Measurements from ENCODE around the gene CLEC19A. TPM values are rescaled to one million over a fixed set of nuclear protein-coding genes. Genes with fewer than 3 reads are reported as not detected.

Gene CLEC19A
- total and polyA plus RNA-seq, 2 donors (not counting 3 experiments of a cell fraction or from before 2014, with no cell fraction given) = not detected

DNA sequence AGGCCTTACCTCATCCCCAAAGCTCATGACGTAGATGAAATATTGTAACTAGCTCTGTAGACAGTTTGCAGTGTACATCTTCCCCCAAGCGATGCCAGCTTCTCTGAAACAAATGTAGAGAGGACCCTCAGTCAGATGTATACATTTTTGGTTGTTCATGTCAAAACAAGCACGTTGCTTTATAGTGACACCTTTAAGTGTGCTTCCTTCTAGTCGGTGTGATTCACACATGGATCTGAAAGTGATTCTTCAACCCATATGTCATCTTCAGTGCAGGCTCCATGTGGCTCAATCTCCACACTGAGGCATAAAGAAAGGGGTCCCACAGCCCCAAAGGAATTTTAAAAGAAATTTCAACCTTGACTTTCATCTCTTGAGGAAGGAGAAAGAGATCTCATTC, 30.9 kb upstream of the CLEC19A start:
- FAIRE-seq (no peak), DNase-seq (ENCODE audit: low read depth, low spot score) (no peak)
- POLR2A ChIA-PET = no interaction called here
- Histone ChIP-seq H3K9me1 (replicated peaks; ENCODE audit: control insufficient read depth, extremely low read depth, insufficient read depth, low read length) (no peaks in the 10 kb centered on the region), H3K4me2 (ENCODE audit: insufficient read depth, low read length) (no peak overlapping the region), H2AFZ (ENCODE audit: low read depth, low read length) (no peak overlapping the region), H3K9me3 (replicated peaks; ENCODE audit: control insufficient read depth, insufficient read depth, low read length) (no peaks in the 10 kb centered on the region), H3K79me2 (ENCODE audit: control insufficient read depth, insufficient read depth, low read length) (no peaks in the 10 kb centered on the region), H3K27ac (ENCODE audit: insufficient read depth, low read depth, low read length) (no peak overlapping the region), H3K4me1 (ENCODE audit: control insufficient read depth, extremely low read depth, insufficient read depth, low read length) (no peaks in the 10 kb centered on the region), H4K20me1 (replicated peaks; ENCODE audit: control insufficient read depth, extremely low read depth, insufficient read depth, low read length) (no peaks in the 10 kb centered on the region), H3K9ac (replicated peaks; ENCODE audit: extremely low read depth, insufficient read depth, low read length) (no peak overlapping the region), H3K27me3 (ENCODE audit: control insufficient read depth in 2 of 2, insufficient read depth in 2 of 2, low read length in 2 of 2) (no peaks in the 10 kb centered on the region), H3K4me3 (replicated peaks in 1 of 3; ENCODE audit: insufficient read depth in 1 of 3, low read depth in 1 of 3, low read length in 3 of 3) (no peak overlapping the region), H3K36me3 (ENCODE audit: control insufficient read depth in 2 of 2, extremely low read depth in 1 of 2, insufficient read depth in 2 of 2, low read length in 2 of 2) (no peaks in the 10 kb centered on the region)
- no TSS peak for BruUV-seq (replicated peaks)
- CTCF ChIA-PET = interaction anchor here (0.6 kb wide), 1 partner anchor 574 kb away, joined by 3 read pairs; no protein-coding TSS in a partner anchor
- TF ChIP-seq, protein P1, sequence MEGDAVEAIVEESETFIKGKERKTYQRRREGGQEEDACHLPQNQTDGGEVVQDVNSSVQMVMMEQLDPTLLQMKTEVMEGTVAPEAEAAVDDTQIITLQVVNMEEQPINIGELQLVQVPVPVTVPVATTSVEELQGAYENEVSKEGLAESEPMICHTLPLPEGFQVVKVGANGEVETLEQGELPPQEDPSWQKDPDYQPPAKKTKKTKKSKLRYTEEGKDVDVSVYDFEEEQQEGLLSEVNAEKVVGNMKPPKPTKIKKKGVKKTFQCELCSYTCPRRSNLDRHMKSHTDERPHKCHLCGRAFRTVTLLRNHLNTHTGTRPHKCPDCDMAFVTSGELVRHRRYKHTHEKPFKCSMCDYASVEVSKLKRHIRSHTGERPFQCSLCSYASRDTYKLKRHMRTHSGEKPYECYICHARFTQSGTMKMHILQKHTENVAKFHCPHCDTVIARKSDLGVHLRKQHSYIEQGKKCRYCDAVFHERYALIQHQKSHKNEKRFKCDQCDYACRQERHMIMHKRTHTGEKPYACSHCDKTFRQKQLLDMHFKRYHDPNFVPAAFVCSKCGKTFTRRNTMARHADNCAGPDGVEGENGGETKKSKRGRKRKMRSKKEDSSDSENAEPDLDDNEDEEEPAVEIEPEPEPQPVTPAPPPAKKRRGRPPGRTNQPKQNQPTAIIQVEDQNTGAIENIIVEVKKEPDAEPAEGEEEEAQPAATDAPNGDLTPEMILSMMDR (IDR thresholded peaks at IDR 0.05; ENCODE audit: extremely low read depth in 1 of 2, insufficient read depth in 1 of 2, low read depth in 1 of 2, low read length in 2 of 2) = no peak
- TF ChIP-seq POLR2AphosphoS5 (IDR thresholded peaks at IDR 0.05; ENCODE audit: insufficient read depth, low read depth, low read length) (no peak), POLR2A (IDR thresholded peaks at IDR 0.05; ENCODE audit: low read depth, low read length) (no peak), EZH2 (IDR thresholded peaks at IDR 0.05; ENCODE audit: borderline replicate concordance, low read depth, low read length, severe bottlenecking) (no peak), FOS (IDR thresholded peaks at IDR 0.05; ENCODE audit: borderline replicate concordance, insufficient read depth, low read length) (no peak), MYC (IDR thresholded peaks at IDR 0.05; ENCODE audit: low read depth, low read length) (no peak), JUN (IDR thresholded peaks at IDR 0.05; ENCODE audit: borderline replicate concordance, insufficient read depth, insufficient read length, low read depth) (no peak), GATA2 (IDR thresholded peaks at IDR 0.05; ENCODE audit: insufficient read depth, insufficient read length, low read depth, low read length) (no peak)
- TF ChIP-seq, protein P2, sequence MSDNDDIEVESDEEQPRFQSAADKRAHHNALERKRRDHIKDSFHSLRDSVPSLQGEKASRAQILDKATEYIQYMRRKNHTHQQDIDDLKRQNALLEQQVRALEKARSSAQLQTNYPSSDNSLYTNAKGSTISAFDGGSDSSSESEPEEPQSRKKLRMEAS (IDR thresholded peaks at IDR 0.05; ENCODE audit: insufficient read depth, insufficient read length) = no peak
- dilution Hi-C loops (cut with MboI; ENCODE audit: extremely low pct_ligation_motif_present, low sequenced_read_pairs) (no loop called here), intact Hi-C loops (cut with micrococcal nuclease) (no loop called here)

Data from endothelial cell of umbilical vein (primary cell).